K562 (cell line): ENCODE measurements around the gene KDELR3. TPM values are rescaled to one million over a fixed set of nuclear protein-coding genes. Genes with fewer than 3 reads are reported as not detected.

Experiments used
- BRF2 ChIP-seq: IDR thresholded peaks from 3 replicates; pipeline ENCODE4 v1.6.1; 2011; ENCODE audit warnings: borderline replicate concordance, mild to moderate bottlenecking; ENCODE audit not compliant: insufficient read length, insufficient read depth
- C11orf30 ChIP-seq: fragments of 450-650 bp; IDR thresholded peaks from 2 replicates; pipeline ENCODE4 v1.6.1; 2016; ENCODE audit warnings: low read depth, mild to moderate bottlenecking
- CBX2 ChIP-seq: fragments of 200-600 bp; sonication (generic); IDR thresholded peaks from one replicate; pipeline ENCODE4 v1.6.1; 2012; ENCODE audit warnings: mild to moderate bottlenecking, low read length, inconsistent platforms; ENCODE audit not compliant: insufficient read depth, poor library complexity, severe bottlenecking
- CCNT2 ChIP-seq: IDR thresholded peaks from 2 replicates; pipeline ENCODE4 v1.6.1; 2011; ENCODE audit warnings: borderline replicate concordance, low read depth, mild to moderate bottlenecking, moderate library complexity, mixed read lengths, low read length; ENCODE audit not compliant: insufficient read length; ENCODE audit errors: extremely low read depth
- CHCHD3 ChIP-seq: fragments of 250-450 bp; sonication (Bioruptor Pico); IDR thresholded peaks from 2 replicates; pipeline ENCODE4 v2.1.2; 2022; ENCODE audit warnings: mild to moderate bottlenecking
- GTF2A2 ChIP-seq: IDR thresholded peaks from 2 replicates; pipeline ENCODE4 v1.6.1; 2016; ENCODE audit warnings: mild to moderate bottlenecking, missing genetic modification characterization, missing compliant biosample characterization
- HDAC8 ChIP-seq: fragments of 450-650 bp; IDR thresholded peaks from 2 replicates; pipeline ENCODE4 v1.6.1; 2016; ENCODE audit warnings: mild to moderate bottlenecking, missing genetic modification characterization, moderate library complexity, missing compliant biosample characterization
- PTTG1 ChIP-seq: fragments of 450-650 bp; IDR thresholded peaks from 2 replicates; pipeline ENCODE4 v1.6.1; 2016; ENCODE audit warnings: low read depth, mild to moderate bottlenecking, missing genetic modification characterization, missing compliant biosample characterization
- RFX7 ChIP-seq: fragments of 250-450 bp; sonication (Bioruptor Pico); IDR thresholded peaks from 2 replicates; pipeline ENCODE4 v1.5.1; 2021; ENCODE audit warnings: mild to moderate bottlenecking
- RHOXF2B ChIP-seq: fragments of 250-450 bp; sonication (Bioruptor Pico); conservative IDR thresholded peaks from 2 replicates; pipeline ENCODE4 v1.5.1; 2021
- SAFB2 ChIP-seq: fragments of 200-400 bp; formaldehyde crosslinking; IDR thresholded peaks from 2 replicates; pipeline ENCODE4 v1.6.1; 2018; ENCODE audit warnings: borderline replicate concordance, low read length, low read depth, moderate library complexity; ENCODE audit not compliant: severe bottlenecking
- SOX6 ChIP-seq: fragments of 450-650 bp; IDR thresholded peaks from 2 replicates; pipeline ENCODE4 v1.6.1; 2014; ENCODE audit warnings: mild to moderate bottlenecking
- TCF7L2 ChIP-seq: fragments of 150-350 bp; IDR thresholded peaks from 2 replicates; pipeline ENCODE4 v1.6.1; 2016; ENCODE audit warnings: low read depth, mild to moderate bottlenecking, low read length, moderate library complexity
- ZNF586 ChIP-seq: fragments of 450-650 bp; formaldehyde crosslinking; conservative IDR thresholded peaks from 2 replicates; pipeline ENCODE4 v1.4.0; 2020; ENCODE audit warnings: mild to moderate bottlenecking, moderate library complexity
- ZNF77 ChIP-seq: fragments of 250-450 bp; sonication (Bioruptor Pico); IDR thresholded peaks from 2 replicates; pipeline ENCODE4 v1.5.0; 2020
- ZSCAN32 ChIP-seq: fragments of 450-650 bp; formaldehyde crosslinking; IDR thresholded peaks from 2 replicates; pipeline ENCODE4 v1.4.0; 2020; ENCODE audit warnings: mild to moderate bottlenecking, moderate library complexity
- polyA plus RNA-seq, 8 experiments: library from polyadenylated mRNA; depleted of rRNA in 4 of 8; stranded (reverse) in 5 of 8; unstranded in 3 of 8; fragments of >200 nt; fragmentation: Nextera tagmentation in 2 of 8; fragmentation: Illumina TruSeq in 1 of 8; extraction: Ambion mirVana in 2 of 8; extraction: Trizol in 1 of 8; gene quantifications; 2 replicates each; pipeline versions ENCODE4 v1.2.1 to v1.2.3, GENCODE V29; 2011 to 2014; ENCODE audit warnings: inconsistent platforms in 1 of 8, missing spikeins in 1 of 8
- total RNA-seq, 7 experiments: library from RNA; depleted of rRNA in 6 of 7; stranded (reverse); fragments of >200 nt in 6 of 7; fragmentation: Illumina TruSeq in 2 of 7; extraction: Trizol in 2 of 7; gene quantifications; 2 replicates each; pipeline versions ENCODE4 v1.2.1 to v1.2.3, GENCODE V29; 2011 to 2021; ENCODE audit warnings: low replicate concordance in 1 of 7
- TF ChIP-seq, protein P1 (sequence below): sonication (generic); formaldehyde crosslinking; IDR thresholded peaks from 2 replicates; pipeline ENCODE4 v1.9.0; 2022; ENCODE audit warnings: mild to moderate bottlenecking, missing genetic modification reagents
- TF ChIP-seq, protein P2 (sequence below): IDR thresholded peaks from 2 replicates; pipeline ENCODE4 v1.6.1; 2011; ENCODE audit warnings: borderline replicate concordance, low read depth, mild to moderate bottlenecking, moderate library complexity, low read length; ENCODE audit not compliant: insufficient read depth, poor library complexity, severe bottlenecking
- TF ChIP-seq, protein P3 (sequence below): fragments of 450-650 bp; IDR thresholded peaks from 2 replicates; pipeline ENCODE4 v1.7.1; 2018; ENCODE audit warnings: mild to moderate bottlenecking, low read depth; ENCODE audit not compliant: partially characterized antibody
- TF ChIP-seq, protein P4 (sequence below): sonication (generic); formaldehyde crosslinking; IDR thresholded peaks from 2 replicates; pipeline ENCODE4 v1.8.0; 2022; ENCODE audit warnings: mild to moderate bottlenecking, missing genetic modification reagents

KDELR3 gene
- total and polyA plus RNA-seq, 9 of the 15 experiments (the other 6 are each of a cell fraction or from before 2014, with no cell fraction given): 7.1 to 44.8 (median 9.6) TPM

- no peak for TF ChIP-seq CBX2
- TF ChIP-seq, protein P1, sequence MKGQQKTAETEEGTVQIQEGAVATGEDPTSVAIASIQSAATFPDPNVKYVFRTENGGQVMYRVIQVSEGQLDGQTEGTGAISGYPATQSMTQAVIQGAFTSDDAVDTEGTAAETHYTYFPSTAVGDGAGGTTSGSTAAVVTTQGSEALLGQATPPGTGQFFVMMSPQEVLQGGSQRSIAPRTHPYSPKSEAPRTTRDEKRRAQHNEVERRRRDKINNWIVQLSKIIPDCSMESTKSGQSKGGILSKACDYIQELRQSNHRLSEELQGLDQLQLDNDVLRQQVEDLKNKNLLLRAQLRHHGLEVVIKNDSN (CRISPR knock-in tag): no peak
- TF ChIP-seq PTTG1: no peak
- peak; percentile 88; the same call in 1 of the 2 replicates for TF ChIP-seq HDAC8 (tag)
- peak; percentile 51; the same call in 1 of the 2 replicates for TF ChIP-seq SOX6
- TF ChIP-seq CHCHD3 (CRISPR knock-in tag): no peak
- no peak for TF ChIP-seq TCF7L2
- TF ChIP-seq ZNF77 (CRISPR knock-in tag): no peak
- no peak for TF ChIP-seq C11orf30
- TF ChIP-seq CCNT2: no peak
- TF ChIP-seq, protein P2, sequence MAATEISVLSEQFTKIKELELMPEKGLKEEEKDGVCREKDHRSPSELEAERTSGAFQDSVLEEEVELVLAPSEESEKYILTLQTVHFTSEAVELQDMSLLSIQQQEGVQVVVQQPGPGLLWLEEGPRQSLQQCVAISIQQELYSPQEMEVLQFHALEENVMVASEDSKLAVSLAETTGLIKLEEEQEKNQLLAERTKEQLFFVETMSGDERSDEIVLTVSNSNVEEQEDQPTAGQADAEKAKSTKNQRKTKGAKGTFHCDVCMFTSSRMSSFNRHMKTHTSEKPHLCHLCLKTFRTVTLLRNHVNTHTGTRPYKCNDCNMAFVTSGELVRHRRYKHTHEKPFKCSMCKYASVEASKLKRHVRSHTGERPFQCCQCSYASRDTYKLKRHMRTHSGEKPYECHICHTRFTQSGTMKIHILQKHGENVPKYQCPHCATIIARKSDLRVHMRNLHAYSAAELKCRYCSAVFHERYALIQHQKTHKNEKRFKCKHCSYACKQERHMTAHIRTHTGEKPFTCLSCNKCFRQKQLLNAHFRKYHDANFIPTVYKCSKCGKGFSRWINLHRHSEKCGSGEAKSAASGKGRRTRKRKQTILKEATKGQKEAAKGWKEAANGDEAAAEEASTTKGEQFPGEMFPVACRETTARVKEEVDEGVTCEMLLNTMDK: no peak
- no peak for TF ChIP-seq ZNF586 (CRISPR knock-in tag)
- TF ChIP-seq SAFB2: no peak
- TF ChIP-seq BRF2: no peak
- TF ChIP-seq, protein P3, sequence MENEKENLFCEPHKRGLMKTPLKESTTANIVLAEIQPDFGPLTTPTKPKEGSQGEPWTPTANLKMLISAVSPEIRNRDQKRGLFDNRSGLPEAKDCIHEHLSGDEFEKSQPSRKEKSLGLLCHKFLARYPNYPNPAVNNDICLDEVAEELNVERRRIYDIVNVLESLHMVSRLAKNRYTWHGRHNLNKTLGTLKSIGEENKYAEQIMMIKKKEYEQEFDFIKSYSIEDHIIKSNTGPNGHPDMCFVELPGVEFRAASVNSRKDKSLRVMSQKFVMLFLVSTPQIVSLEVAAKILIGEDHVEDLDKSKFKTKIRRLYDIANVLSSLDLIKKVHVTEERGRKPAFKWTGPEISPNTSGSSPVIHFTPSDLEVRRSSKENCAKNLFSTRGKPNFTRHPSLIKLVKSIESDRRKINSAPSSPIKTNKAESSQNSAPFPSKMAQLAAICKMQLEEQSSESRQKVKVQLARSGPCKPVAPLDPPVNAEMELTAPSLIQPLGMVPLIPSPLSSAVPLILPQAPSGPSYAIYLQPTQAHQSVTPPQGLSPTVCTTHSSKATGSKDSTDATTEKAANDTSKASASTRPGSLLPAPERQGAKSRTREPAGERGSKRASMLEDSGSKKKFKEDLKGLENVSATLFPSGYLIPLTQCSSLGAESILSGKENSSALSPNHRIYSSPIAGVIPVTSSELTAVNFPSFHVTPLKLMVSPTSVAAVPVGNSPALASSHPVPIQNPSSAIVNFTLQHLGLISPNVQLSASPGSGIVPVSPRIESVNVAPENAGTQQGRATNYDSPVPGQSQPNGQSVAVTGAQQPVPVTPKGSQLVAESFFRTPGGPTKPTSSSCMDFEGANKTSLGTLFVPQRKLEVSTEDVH: no peak
- no peak for TF ChIP-seq RFX7 (CRISPR knock-in tag)
- TF ChIP-seq, protein P4, sequence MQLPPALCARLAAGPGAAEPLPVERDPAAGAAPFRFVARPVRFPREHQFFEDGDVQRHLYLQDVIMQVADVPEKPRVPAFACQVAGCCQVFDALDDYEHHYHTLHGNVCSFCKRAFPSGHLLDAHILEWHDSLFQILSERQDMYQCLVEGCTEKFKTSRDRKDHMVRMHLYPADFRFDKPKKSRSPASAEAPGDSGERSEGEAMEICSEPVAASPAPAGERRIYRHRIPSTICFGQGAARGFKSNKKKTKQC (CRISPR knock-in tag): no peak
- TF ChIP-seq RHOXF2B (CRISPR knock-in tag): no peak
- TF ChIP-seq ZSCAN32 (CRISPR knock-in tag): no peak
- no peak for TF ChIP-seq GTF2A2 (tag)
Measured at GRCh38 chr22:38506118-38506962, 38.4 kb downstream of the KDELR3 start, which contains the start of gene DDX17 (continued).
